NB4 (cell line): ENCODE data around the gene PALD1.
A peak's percentile ranks its signal among the peaks of the same experiment; 100 is the strongest.

Experiments
- DNase-seq: peaks from one replicate; pipeline ENCODE4 v3.0.0; 2010; ENCODE audit warnings: low read depth
- H3K4me3 ChIP-seq: one replicate; pipeline ENCODE4 v1.5.1; 2011; ENCODE audit warnings: mild to moderate bottlenecking, low read depth, low read length, moderate library complexity
- MYC ChIP-seq: IDR thresholded peaks from 2 replicates; pipeline ENCODE4 v1.6.1; 2011; ENCODE audit warnings: low read depth, low read length
- POLR2A ChIP-seq: IDR thresholded peaks from 2 replicates; pipeline ENCODE4 v1.6.1; 2011; ENCODE audit warnings: mild to moderate bottlenecking; ENCODE audit not compliant: insufficient read length; ENCODE audit errors: extremely low read depth
- TF ChIP-seq, protein P1 (sequence below): IDR thresholded peaks from one replicate; pipeline ENCODE4 v1.5.1; 2012; ENCODE audit warnings: low read depth, low read length
- TF ChIP-seq, protein P2 (sequence below): IDR thresholded peaks from 2 replicates; pipeline ENCODE4 v1.6.1; 2011; ENCODE audit warnings: low read depth, low read length

The PALD1 gene

DNA sequence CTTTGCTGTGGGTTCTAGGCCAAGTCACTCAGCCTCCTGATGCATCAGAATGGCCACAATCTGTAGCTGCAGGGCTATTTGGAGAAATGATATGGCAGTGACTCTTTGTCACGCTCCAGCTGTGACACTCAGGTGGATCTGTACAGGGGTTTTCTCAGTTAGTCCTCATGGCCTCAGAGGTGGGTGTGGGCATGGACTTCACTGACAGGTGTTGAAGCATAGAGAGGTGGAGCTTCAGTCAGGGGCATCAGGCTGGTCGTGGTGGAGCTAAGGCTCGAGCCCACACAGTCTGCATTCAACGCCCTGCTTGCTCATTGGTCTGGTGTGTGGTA lies 21.2 kb downstream of the PALD1 start:
- no peak overlapping the region for H3K4me3 ChIP-seq
- DNase-seq = no peak
- TF ChIP-seq POLR2A = no peak
- TF ChIP-seq MYC = no peak

DNA sequence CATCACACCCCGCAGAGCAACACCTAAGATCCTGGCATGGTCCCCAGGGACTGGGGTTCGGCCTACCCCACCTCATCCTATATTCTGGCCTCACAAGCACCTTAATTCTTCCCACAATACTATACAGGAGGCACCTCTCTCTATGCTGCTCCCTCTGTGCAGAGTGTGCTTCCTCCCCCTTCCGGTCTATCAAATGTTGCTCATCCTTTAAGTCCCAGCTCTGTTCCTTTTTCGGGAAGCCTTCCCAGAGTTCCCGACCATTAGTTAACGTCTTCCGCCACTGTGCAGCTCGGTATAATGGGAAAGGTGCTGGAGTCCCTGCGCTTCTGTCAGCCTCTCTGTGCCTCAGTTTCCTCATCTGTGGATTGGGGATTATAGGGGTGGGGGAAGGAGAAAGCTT lies 21.8 kb downstream of the PALD1 start:
- TF ChIP-seq, protein P1, sequence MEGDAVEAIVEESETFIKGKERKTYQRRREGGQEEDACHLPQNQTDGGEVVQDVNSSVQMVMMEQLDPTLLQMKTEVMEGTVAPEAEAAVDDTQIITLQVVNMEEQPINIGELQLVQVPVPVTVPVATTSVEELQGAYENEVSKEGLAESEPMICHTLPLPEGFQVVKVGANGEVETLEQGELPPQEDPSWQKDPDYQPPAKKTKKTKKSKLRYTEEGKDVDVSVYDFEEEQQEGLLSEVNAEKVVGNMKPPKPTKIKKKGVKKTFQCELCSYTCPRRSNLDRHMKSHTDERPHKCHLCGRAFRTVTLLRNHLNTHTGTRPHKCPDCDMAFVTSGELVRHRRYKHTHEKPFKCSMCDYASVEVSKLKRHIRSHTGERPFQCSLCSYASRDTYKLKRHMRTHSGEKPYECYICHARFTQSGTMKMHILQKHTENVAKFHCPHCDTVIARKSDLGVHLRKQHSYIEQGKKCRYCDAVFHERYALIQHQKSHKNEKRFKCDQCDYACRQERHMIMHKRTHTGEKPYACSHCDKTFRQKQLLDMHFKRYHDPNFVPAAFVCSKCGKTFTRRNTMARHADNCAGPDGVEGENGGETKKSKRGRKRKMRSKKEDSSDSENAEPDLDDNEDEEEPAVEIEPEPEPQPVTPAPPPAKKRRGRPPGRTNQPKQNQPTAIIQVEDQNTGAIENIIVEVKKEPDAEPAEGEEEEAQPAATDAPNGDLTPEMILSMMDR = no peak
- no peak for TF ChIP-seq MYC
- no peak overlapping the region for H3K4me3 ChIP-seq
- no peak for DNase-seq

DNA sequence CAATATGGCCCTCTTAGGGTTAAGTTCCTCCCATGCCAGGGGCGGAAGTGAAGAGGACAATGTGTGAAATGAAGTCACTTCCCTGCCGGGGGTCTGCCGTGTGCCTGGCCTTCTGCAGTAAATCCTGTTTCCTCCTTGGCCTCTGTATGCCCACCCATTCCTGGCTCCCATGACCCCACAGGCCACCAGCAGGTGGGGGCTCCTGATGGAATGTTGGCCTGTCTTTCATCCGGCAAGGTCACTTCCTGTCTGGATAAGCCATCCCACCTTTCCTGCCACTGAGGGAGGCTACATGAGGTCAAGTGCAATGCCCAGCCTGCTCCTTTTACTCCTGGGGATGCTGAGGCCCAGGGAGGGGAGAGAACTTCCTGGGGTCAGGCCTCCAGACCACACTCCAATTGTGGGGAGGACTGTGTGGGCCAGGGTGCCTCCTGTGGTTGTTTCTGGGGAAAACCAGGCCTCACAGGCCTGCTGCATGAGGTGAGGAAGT lies 22.3 kb downstream of the PALD1 start:
- TF ChIP-seq, protein P2, sequence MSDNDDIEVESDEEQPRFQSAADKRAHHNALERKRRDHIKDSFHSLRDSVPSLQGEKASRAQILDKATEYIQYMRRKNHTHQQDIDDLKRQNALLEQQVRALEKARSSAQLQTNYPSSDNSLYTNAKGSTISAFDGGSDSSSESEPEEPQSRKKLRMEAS = 0 out of 2 replicates have a peak, but pooled peaks have one; percentile 16
- TF ChIP-seq MYC (no peak), POLR2A (no peak)
- DNase-seq = peak; percentile 54
- H3K4me3 ChIP-seq = no peak overlapping the region

DNA sequence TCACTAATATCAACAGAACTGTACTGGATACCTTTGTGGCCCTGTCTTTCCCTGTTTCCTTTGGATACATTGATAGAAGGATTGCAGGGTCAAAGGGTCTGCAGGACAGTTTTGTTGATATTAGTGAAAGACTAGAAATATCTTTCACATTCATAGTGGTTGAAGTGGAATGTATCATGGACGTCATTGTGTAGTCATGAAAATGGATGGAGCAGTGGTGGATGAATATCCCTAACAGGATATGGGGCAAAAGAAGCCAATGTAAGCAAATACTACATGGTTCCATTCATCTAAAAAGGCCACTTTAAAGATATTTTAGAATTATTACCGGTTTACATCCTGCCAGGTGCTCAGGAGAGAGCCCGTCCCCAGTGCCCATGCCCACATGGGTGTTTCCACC lies 23.8 kb downstream of the PALD1 start:
- no peak for DNase-seq
- TF ChIP-seq, protein P2 = no peak
- no peak for TF ChIP-seq MYC
- no peak for TF ChIP-seq POLR2A
- TF ChIP-seq, protein P1 = no peak
- no peak overlapping the region for H3K4me3 ChIP-seq

DNA sequence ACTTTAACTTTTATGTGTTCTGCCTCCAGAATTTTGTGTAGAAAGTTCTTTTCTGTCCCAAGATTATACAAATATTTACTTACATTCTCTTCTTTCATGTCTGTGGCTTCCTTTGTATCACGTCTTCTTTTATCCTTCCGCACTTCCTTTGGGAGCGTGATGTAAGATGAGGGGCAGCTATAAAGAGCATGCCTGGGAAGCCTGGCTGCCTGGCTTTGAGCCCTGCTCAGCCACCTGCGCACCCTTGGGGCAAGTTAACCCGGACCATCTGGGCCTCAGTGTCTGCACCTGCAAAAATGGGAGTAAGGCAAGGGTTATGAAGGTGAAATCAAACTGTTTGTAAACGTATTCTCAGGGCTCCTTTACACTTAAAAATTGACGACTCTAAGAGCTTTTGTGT lies 25.2 kb downstream of the PALD1 start:
- no peak for DNase-seq
- H3K4me3 ChIP-seq = no peak overlapping the region
- TF ChIP-seq, protein P1 = no peak
- TF ChIP-seq, protein P2 = no peak
- TF ChIP-seq MYC = no peak
- no peak for TF ChIP-seq POLR2A

DNA sequence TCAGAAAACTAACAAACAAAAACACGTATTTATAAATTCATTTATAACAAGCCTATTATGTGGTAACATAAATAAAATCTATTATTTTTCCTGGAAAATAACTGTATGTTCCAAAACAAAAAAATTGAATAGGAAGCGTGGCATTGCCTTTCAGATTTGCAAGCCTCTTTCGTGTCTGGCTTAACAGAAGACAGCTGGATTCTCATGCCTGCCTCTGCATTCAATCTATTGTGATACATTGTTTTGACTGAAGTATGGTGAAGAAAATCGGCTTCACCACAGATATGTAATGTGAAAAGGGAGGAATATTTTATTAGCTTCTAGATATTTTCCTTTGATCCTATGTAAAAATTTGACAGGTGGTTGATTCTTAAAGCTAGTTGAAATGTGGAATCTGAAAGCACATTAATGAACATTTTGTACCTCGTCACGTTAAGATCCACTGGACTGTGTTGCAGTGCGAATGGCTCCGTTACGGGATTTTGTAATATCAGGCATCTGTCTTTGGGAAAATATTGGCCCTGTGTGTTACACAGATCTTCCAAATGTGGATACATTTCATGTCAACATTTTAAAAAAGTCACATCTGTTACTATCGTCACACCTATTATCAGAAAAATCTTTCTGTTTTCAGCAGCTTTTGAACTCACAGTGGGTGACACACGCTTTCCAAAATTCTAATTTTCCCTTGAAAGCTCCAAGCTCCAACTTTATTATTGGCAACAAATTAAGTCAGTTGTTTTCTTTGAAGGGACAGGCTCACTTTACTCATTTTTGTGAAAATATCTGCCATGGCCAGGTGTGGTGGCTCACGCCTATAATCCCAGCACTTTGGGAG lies 26.2 kb downstream of the PALD1 start:
- TF ChIP-seq MYC = no peak
- no peak overlapping the region for H3K4me3 ChIP-seq
- no peak for DNase-seq

DNA sequence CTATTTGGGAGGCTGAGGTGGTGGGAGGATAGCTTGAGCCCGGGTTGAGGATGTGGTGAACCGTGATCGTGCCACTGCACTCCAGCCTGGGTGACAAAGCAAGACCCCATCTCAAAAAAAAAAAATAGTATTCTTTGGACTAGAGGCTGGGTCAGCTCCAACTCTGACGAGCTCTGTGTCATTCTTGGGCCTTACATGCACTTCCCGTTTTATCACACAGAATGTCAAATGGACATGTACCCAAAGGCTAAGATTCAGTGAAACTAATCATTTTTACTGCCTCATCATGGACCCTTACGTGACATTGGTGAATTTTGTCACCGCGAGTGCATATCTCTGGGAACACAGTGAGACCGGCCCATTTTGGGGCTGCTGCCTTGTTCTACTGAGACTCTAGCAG lies 27.3 kb downstream of the PALD1 start:
- TF ChIP-seq, protein P2 = no peak
- no peak for TF ChIP-seq POLR2A
- TF ChIP-seq, protein P1 = no peak
- TF ChIP-seq MYC = no peak
- H3K4me3 ChIP-seq = no peak overlapping the region
- DNase-seq = no peak
